ENCODE measurements around the gene NREP.

DNA sequence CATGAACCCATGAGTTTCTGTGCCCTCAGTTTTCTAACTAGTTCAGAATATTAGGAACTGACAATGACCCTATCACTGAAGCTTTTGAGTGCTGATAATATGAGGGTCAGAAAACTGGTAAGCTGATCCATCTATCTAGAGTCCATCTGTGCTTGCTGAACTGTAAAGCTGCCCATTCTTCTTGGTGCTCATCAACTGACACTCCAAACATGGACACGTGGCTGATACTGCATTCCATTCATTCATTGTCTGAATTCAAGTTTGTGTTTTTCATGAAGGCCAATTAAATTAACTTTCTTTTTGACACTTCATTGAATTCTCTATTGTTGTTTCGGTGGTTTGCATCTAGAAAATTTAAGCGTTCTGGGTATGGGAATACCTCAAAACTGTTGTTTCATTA lies 17.6 kb downstream of the NREP start:
- TF ChIP-seq, protein P1, sequence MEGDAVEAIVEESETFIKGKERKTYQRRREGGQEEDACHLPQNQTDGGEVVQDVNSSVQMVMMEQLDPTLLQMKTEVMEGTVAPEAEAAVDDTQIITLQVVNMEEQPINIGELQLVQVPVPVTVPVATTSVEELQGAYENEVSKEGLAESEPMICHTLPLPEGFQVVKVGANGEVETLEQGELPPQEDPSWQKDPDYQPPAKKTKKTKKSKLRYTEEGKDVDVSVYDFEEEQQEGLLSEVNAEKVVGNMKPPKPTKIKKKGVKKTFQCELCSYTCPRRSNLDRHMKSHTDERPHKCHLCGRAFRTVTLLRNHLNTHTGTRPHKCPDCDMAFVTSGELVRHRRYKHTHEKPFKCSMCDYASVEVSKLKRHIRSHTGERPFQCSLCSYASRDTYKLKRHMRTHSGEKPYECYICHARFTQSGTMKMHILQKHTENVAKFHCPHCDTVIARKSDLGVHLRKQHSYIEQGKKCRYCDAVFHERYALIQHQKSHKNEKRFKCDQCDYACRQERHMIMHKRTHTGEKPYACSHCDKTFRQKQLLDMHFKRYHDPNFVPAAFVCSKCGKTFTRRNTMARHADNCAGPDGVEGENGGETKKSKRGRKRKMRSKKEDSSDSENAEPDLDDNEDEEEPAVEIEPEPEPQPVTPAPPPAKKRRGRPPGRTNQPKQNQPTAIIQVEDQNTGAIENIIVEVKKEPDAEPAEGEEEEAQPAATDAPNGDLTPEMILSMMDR (IDR thresholded peaks at IDR 0.05) = no peak
- no peak for TF ChIP-seq POLR2A (IDR thresholded peaks at IDR 0.05)
